ENCODE measurements around the gene TRIM29. TPM values are rescaled to one million over a fixed set of nuclear protein-coding genes. Genes with fewer than 3 reads are reported as not detected.

Gene TRIM29
- total RNA-seq, 5 donors from 2014 or later (not counting 1 experiment from before 2014, with no cell fraction given) = not detected

DNA sequence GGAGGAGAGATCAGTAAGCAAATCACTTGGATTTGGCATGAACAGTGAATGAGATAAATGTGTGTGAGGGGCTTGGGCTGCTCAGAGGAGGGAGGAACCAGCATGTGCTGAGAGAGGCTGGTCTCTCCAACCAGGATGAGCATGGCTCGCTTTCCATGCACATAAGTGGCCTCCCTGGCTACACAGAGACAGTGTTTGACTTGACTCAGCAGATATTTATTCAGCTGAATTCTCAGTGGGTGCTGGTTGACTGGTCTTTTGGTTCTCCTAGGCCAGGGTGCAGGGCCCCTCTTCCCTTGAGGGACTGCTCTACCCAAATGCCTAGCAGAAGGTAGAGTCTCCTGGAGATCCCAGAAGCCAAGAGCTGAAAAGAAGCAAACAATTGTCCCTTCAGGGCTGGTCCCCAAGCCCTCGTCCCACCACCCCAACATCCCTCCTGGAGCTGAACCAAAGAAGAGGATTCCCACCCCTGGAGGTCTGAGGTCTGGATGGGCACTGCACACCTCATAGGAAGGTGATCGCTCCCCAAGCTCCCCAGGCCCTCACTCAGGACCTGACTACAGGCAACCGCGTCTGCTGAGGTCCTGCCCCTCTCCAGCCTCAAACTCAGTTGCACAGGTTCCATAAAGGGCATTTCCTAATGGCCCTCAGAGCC lies 3.3 kb upstream of the TRIM29 start:
- H3K4me1 ChIP-seq (ENCODE audit: control insufficient read depth in 1 of 2, extremely low read depth in 1 of 2, insufficient read depth in 2 of 2, low read length in 2 of 2) = no peaks in the 10 kb centered on the region
- no peaks in the 10 kb centered on the region for H3K36me3 ChIP-seq (ENCODE audit: control insufficient read depth in 2 of 2, extremely low read depth in 1 of 2, insufficient read depth in 1 of 2, low read length in 1 of 2)
- peaks cover 0 to 23% of the 10 kb centered on the region in 2 experiments for H3K27me3 ChIP-seq (replicated peaks in 1 of 2; ENCODE audit: control insufficient read depth in 2 of 2, extremely low read depth in 1 of 2, insufficient read depth in 2 of 2, low read length in 1 of 2)
- Mint-ChIP-seq H3K9me3 (no peaks in the 10 kb centered on the region), H3K4me1 (no peaks in the 10 kb centered on the region), H3K36me3 (no peaks in the 10 kb centered on the region), H3K4me3 (no peak overlapping the region), H3K27me3 (peaks cover 21 to 29% of the 10 kb centered on the region in 2 donors), H3K27ac (no peak overlapping the region)
- H3K27ac ChIP-seq (ENCODE audit: low read length) = no peak overlapping the region
- ATAC-seq (replicated peaks in 1 of 4) (no peak), DNase-seq (no peak)
- 68% methylated on average over 4 of the region's 5 CpGs for WGBS (ENCODE audit: insufficient coverage)
- no peak overlapping the region for H3K4me3 ChIP-seq (ENCODE audit: control insufficient read depth in 1 of 2, extremely low read depth in 1 of 2, low read length in 1 of 2)
- no peaks in the 10 kb centered on the region for H3K9me3 ChIP-seq
- POLR2A ChIA-PET = no interaction called here
- CTCF ChIA-PET = interaction anchor here in 1 of 2 donors (1.1 kb wide), 1 partner anchor 99 kb away, joined by 3 read pairs; the partner anchor contains the start of gene POU2F3

DNA sequence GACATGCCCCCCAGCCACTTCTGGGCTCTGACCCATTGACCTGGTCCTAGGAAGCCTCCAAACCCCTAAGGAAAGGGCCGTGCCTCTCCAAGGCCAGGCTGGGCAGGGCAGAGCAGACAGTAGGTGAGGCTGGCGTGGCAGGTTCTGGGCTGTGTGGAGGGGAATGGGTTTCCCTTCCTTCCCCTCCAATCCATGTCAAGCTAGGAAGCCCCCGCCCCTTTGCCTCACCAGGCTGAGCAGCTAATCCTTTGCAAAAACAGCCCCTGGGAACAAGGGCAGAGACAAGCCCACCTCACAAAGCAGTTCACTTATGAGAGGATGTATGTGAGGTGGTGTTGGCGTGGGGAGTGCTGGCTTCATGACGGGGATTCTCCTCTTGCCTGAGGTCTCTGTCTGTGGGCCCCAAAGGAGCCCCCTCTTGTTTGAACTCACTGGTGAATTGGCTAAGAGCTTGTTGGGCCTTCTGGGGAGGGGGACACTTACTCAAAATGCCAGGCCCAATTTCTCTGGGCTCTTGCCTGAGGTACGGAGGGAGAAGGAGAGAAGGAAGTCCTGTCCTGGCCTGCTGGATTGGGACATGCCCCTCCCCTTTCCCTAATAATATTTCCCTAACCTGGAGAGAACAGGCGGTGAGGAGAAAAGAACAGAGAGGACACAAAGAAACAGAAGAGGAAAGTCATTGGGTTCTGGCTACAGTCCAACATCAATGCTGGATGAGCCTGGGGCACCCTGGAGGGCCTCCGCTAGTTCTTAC lies 1.6 kb upstream of the TRIM29 start:
- H3K36me3 Mint-ChIP-seq = no peaks in the 10 kb centered on the region
- H3K9me3 Mint-ChIP-seq = no peaks in the 10 kb centered on the region
- Histone ChIP-seq H3K27me3 (replicated peaks in 1 of 2; ENCODE audit: control insufficient read depth in 2 of 2, extremely low read depth in 1 of 2, insufficient read depth in 2 of 2, low read length in 1 of 2) (peaks cover 0 to 16% of the 10 kb centered on the region in 2 experiments), H3K4me1 (ENCODE audit: control insufficient read depth in 1 of 2, extremely low read depth in 1 of 2, insufficient read depth in 2 of 2, low read length in 2 of 2) (no peaks in the 10 kb centered on the region), H3K9me3 (no peaks in the 10 kb centered on the region), H3K36me3 (ENCODE audit: control insufficient read depth in 2 of 2, extremely low read depth in 1 of 2, insufficient read depth in 1 of 2, low read length in 1 of 2) (no peaks in the 10 kb centered on the region), H3K4me3 (ENCODE audit: control insufficient read depth in 1 of 2, extremely low read depth in 1 of 2, low read length in 1 of 2) (no peak overlapping the region), H3K27ac (ENCODE audit: low read length) (no peak overlapping the region)
- DNase-seq = no peak
- no peak for ATAC-seq (replicated peaks in 1 of 4)
- H3K27me3 Mint-ChIP-seq = peaks cover 11 to 15% of the 10 kb centered on the region in 2 donors
- WGBS (ENCODE audit: insufficient coverage) = no CpG with 5 or more reads among the region's 8 CpGs
- CTCF ChIA-PET = no interaction called here
- no peak overlapping the region for H3K27ac Mint-ChIP-seq
- POLR2A ChIA-PET = no interaction called here
- H3K4me3 Mint-ChIP-seq = no peak overlapping the region
- H3K4me1 Mint-ChIP-seq = no peaks in the 10 kb centered on the region

DNA sequence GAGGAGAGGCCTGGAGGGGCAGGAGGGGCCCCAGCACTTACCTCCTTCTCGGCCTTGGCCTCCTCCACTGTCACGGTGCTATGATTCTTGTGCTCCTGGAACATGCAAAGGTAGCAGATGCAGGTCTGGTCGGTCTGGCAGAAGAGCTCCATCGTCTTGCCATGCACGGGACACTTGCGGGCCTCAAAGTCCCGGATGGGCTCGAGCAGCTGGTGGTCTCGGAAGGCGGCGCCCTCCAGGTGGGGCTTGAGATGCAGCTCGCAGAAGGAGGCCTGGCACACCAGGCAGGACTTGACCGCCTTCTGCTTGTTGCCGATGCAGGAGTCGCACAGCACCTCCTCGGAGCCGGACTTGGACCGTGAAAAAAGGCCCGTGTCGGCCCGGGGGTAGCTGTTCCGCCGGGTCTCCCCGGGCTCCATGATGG lies 714 bp downstream of the TRIM29 start:
- H3K4me1 ChIP-seq (ENCODE audit: control insufficient read depth in 1 of 2, extremely low read depth in 1 of 2, insufficient read depth in 2 of 2, low read length in 2 of 2) = no peaks in the 10 kb centered on the region
- H3K36me3 ChIP-seq (ENCODE audit: control insufficient read depth in 2 of 2, extremely low read depth in 1 of 2, insufficient read depth in 1 of 2, low read length in 1 of 2) = no peaks in the 10 kb centered on the region
- H3K27me3 Mint-ChIP-seq = peaks cover 9% of the 10 kb centered on the region in 2 donors
- no peak overlapping the region for H3K4me3 Mint-ChIP-seq
- H3K27me3 ChIP-seq (replicated peaks in 1 of 2; ENCODE audit: control insufficient read depth in 2 of 2, extremely low read depth in 1 of 2, insufficient read depth in 2 of 2, low read length in 1 of 2) = peaks cover 0 to 12% of the 10 kb centered on the region in 2 experiments
- H3K4me1 Mint-ChIP-seq = no peaks in the 10 kb centered on the region
- no peaks in the 10 kb centered on the region for H3K9me3 Mint-ChIP-seq
- ChIA-PET CTCF (no interaction called here), POLR2A (no interaction called here)
- ATAC-seq (replicated peaks in 1 of 4) = no peak
- H3K27ac ChIP-seq (ENCODE audit: low read length) = no peak overlapping the region
- no peak overlapping the region for H3K4me3 ChIP-seq (ENCODE audit: control insufficient read depth in 1 of 2, extremely low read depth in 1 of 2, low read length in 1 of 2)
- no peaks in the 10 kb centered on the region for H3K9me3 ChIP-seq
- no peak overlapping the region for H3K27ac Mint-ChIP-seq
- 92% methylated on average over 24 of the region's 24 CpGs for WGBS (ENCODE audit: insufficient coverage)
- H3K36me3 Mint-ChIP-seq = no peaks in the 10 kb centered on the region
- peak in 3 of 35 experiments; percentile 0 to 11 (median 7) for DNase-seq

DNA sequence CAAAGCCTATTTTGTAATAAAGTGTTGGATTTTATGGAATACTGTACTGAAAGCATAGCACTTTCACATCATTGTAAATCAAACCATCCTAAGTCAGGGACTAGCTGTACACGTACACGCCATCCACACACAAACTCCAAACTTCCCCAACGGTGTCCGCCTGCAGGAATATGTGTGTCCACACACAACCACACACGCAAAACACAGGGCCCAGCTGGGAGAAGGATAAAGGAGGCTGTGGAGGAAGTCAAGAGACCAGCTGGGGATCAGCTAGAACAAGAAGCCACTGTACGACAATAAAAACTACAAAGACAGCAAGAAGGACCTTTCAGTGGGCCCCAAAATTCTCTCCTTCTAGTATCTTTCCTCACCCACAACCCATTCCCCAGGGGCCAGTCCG lies 1.6 kb downstream of the TRIM29 start:
- H3K27ac Mint-ChIP-seq = no peak overlapping the region
- no CpG with 5 or more reads among the region's 7 CpGs for WGBS (ENCODE audit: insufficient coverage)
- H3K9me3 Mint-ChIP-seq = no peaks in the 10 kb centered on the region
- POLR2A ChIA-PET = no interaction called here
- Histone ChIP-seq H3K27me3 (replicated peaks in 1 of 2; ENCODE audit: control insufficient read depth in 2 of 2, extremely low read depth in 1 of 2, insufficient read depth in 2 of 2, low read length in 1 of 2) (peaks cover 0 to 10% of the 10 kb centered on the region in 2 experiments), H3K4me3 (ENCODE audit: control insufficient read depth in 1 of 2, extremely low read depth in 1 of 2, low read length in 1 of 2) (no peak overlapping the region), H3K27ac (ENCODE audit: low read length) (no peak overlapping the region), H3K36me3 (ENCODE audit: control insufficient read depth in 2 of 2, extremely low read depth in 1 of 2, insufficient read depth in 1 of 2, low read length in 1 of 2) (no peaks in the 10 kb centered on the region), H3K9me3 (no peaks in the 10 kb centered on the region), H3K4me1 (ENCODE audit: control insufficient read depth in 1 of 2, extremely low read depth in 1 of 2, insufficient read depth in 2 of 2, low read length in 2 of 2) (no peaks in the 10 kb centered on the region)
- peaks cover 7 to 9% of the 10 kb centered on the region in 2 donors for H3K27me3 Mint-ChIP-seq
- H3K4me3 Mint-ChIP-seq = no peak overlapping the region
- DNase-seq = no peak
- H3K36me3 Mint-ChIP-seq = no peaks in the 10 kb centered on the region
- CTCF ChIA-PET = no interaction called here
- no peaks in the 10 kb centered on the region for H3K4me1 Mint-ChIP-seq
- no peak for ATAC-seq (replicated peaks in 1 of 4)

DNA sequence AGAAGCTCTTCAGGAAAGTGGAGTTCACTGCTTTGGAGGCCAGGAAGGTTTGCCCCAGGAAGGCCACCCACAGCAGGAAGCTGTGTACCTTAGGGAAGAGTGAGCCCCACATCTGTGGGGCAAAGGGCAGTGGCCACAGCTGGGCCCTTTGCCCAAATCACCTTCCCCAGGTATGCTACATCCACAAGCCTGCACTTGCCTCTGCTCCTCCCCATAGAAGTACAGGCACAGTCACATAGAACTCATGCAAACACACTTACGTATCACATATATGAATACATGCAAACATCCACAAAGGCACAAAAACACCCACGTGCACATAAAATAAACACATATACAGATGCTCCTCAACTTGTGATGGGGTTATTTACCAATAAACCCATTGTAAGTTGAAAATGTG lies 2.1 kb downstream of the TRIM29 start:
- ATAC-seq (replicated peaks in 1 of 4) = no peak
- CTCF ChIA-PET = no interaction called here

DNA sequence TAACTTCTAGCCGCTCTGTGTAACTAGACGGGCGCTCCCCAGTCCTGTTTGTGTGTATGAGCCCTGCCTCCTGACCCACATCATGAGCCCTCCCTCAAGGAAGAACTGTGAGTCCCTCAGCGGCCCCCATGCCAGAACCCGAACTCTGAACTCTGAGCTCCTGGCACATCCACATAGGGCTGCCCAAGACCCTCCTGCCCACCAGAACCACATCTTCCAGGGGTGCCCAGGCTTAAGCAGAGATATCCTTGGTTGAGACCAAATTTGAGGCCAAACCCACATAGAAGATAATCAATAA lies 3.0 kb downstream of the TRIM29 start:
- H3K36me3 Mint-ChIP-seq = no peaks in the 10 kb centered on the region
- no peak for ATAC-seq (replicated peaks in 1 of 4)

More for the DNA sequence above, 2.1 kb downstream of the TRIM29 start:
- H3K4me3 Mint-ChIP-seq = no peak overlapping the region
- no peak overlapping the region for H3K4me3 ChIP-seq (ENCODE audit: control insufficient read depth in 1 of 2, extremely low read depth in 1 of 2, low read length in 1 of 2)
- no peak for DNase-seq
- POLR2A ChIA-PET = no interaction called here
- no peaks in the 10 kb centered on the region for H3K9me3 Mint-ChIP-seq
- no peak overlapping the region for H3K27ac ChIP-seq (ENCODE audit: low read length)
- H3K4me1 Mint-ChIP-seq = no peaks in the 10 kb centered on the region
- H3K27me3 Mint-ChIP-seq = peaks cover 7 to 9% of the 10 kb centered on the region in 2 donors
- no peaks in the 10 kb centered on the region for H3K9me3 ChIP-seq
- no CpG with 5 or more reads among the region's 2 CpGs for WGBS (ENCODE audit: insufficient coverage)
- H3K36me3 ChIP-seq (ENCODE audit: control insufficient read depth in 2 of 2, extremely low read depth in 1 of 2, insufficient read depth in 1 of 2, low read length in 1 of 2) = no peaks in the 10 kb centered on the region
- H3K27ac Mint-ChIP-seq = no peak overlapping the region
- H3K4me1 ChIP-seq (ENCODE audit: control insufficient read depth in 1 of 2, extremely low read depth in 1 of 2, insufficient read depth in 2 of 2, low read length in 2 of 2) = no peaks in the 10 kb centered on the region
- H3K27me3 ChIP-seq (replicated peaks in 1 of 2; ENCODE audit: control insufficient read depth in 2 of 2, extremely low read depth in 1 of 2, insufficient read depth in 2 of 2, low read length in 1 of 2) = peaks cover 0 to 10% of the 10 kb centered on the region in 2 experiments
- H3K36me3 Mint-ChIP-seq = no peaks in the 10 kb centered on the region

More for the DNA sequence above, 3.0 kb downstream of the TRIM29 start:
- Mint-ChIP-seq H3K4me1 (no peaks in the 10 kb centered on the region), H3K27ac (no peak overlapping the region), H3K27me3 (peaks cover 3 to 4% of the 10 kb centered on the region in 2 donors), H3K9me3 (no peaks in the 10 kb centered on the region), H3K4me3 (no peak overlapping the region)
- no peaks in the 10 kb centered on the region for H3K9me3 ChIP-seq
- 71% methylated on average over 2 of the region's 5 CpGs for WGBS (ENCODE audit: insufficient coverage)
- DNase-seq = peak in 2 of 35 experiments; percentile 2 to 9
- CTCF ChIA-PET = no interaction called here
- H3K4me3 ChIP-seq (ENCODE audit: control insufficient read depth in 1 of 2, extremely low read depth in 1 of 2, low read length in 1 of 2) = no peak overlapping the region
- H3K4me1 ChIP-seq (ENCODE audit: control insufficient read depth in 1 of 2, extremely low read depth in 1 of 2, insufficient read depth in 2 of 2, low read length in 2 of 2) = no peaks in the 10 kb centered on the region
- H3K36me3 ChIP-seq (ENCODE audit: control insufficient read depth in 2 of 2, extremely low read depth in 1 of 2, insufficient read depth in 1 of 2, low read length in 1 of 2) = no peaks in the 10 kb centered on the region
- no peak overlapping the region for H3K27ac ChIP-seq (ENCODE audit: low read length)
- peaks cover 0 to 14% of the 10 kb centered on the region in 2 experiments for H3K27me3 ChIP-seq (replicated peaks in 1 of 2; ENCODE audit: control insufficient read depth in 2 of 2, extremely low read depth in 1 of 2, insufficient read depth in 2 of 2, low read length in 1 of 2)
- POLR2A ChIA-PET = no interaction called here
